Retina (tissue), 1 donor: ENCODE results near the gene AGRP.
A peak's percentile ranks its signal among the peaks of the same experiment; 100 is the strongest.
"Not testable (repeated sequence)": the region's sequence is repeated elsewhere in the genome, so short reads cannot be mapped to it uniquely, and the experiment has no call there.

Experiments
- DNase-seq: peaks from one replicate; pipeline ENCODE4 v3.0.0-alpha.2; 2016

AGRP gene

GRCh38 chr16:67483150-67483549 lies at the start of gene AGRP:
Gene AGRP (minus strand): TSS chr16:67483547. CDS start chr16:67483398, 149 bp downstream.
- DNase-seq, result no peak

- DNase-seq, result no peak
Measured at GRCh38 chr16:67531247-67531646, 47.9 kb upstream of the AGRP start.

GRCh38 chr16:67530013-67530939 lies 46.9 kb upstream of the AGRP start:
- DNase-seq, result peak; percentile 61

- no peak for DNase-seq
Measured at GRCh38 chr16:67529582-67530012, 46.2 kb upstream of the AGRP start.

- DNase-seq, result peak; percentile 85
Measured at GRCh38 chr16:67528870-67529581, 45.7 kb upstream of the AGRP start.

GRCh38 chr16:67528222-67528869 lies 45.0 kb upstream of the AGRP start, which contains the start of gene RIPOR1:
Gene RIPOR1 (plus strand): TSS chr16:67528829. CDS start chr16:67538447, 9,618 bp downstream.
- DNase-seq, result peak; percentile 75

- DNase-seq, result no peak
Measured at GRCh38 chr16:67526149-67526791, 42.9 kb upstream of the AGRP start.

GRCh38 chr16:67525176-67525860 lies 42.0 kb upstream of the AGRP start:
- DNase-seq, result no peak

- DNase-seq, result peak; percentile 96
Measured at GRCh38 chr16:67521095-67521804, 37.9 kb upstream of the AGRP start.

- no peak for DNase-seq
Measured at GRCh38 chr16:67519242-67519641, 35.9 kb upstream of the AGRP start.

- DNase-seq, result no peak
Measured at GRCh38 chr16:67518676-67519075, 35.3 kb upstream of the AGRP start.

GRCh38 chr16:67517661-67518423 lies 34.5 kb upstream of the AGRP start:
- no peak for DNase-seq

GRCh38 chr16:67517155-67517445 lies 33.8 kb upstream of the AGRP start:
- DNase-seq, result no peak

- DNase-seq, result no peak
Measured at GRCh38 chr16:67516296-67517154, 33.2 kb upstream of the AGRP start.

GRCh38 chr16:67514382-67514828 lies 31.1 kb upstream of the AGRP start:
- peak; percentile 61 for DNase-seq

GRCh38 chr16:67513892-67514291 lies 30.5 kb upstream of the AGRP start:
- not testable (repeated sequence) for DNase-seq

- no peak for DNase-seq
Measured at GRCh38 chr16:67509016-67509415, 25.7 kb upstream of the AGRP start.

GRCh38 chr16:67506468-67506867 lies 23.1 kb upstream of the AGRP start:
- DNase-seq, result no peak
